CD14-positive monocyte (primary cell): ENCODE measurements around the gene ZNF398. TPM values are rescaled to one million over a fixed set of nuclear protein-coding genes. Genes with fewer than 3 reads are reported as not detected.
A peak's percentile ranks its signal among the peaks of the same experiment; 100 is the strongest.

Source experiments
- DNase-seq, 3 donors: peaks; one replicate each; pipeline ENCODE4 v3.0.0-alpha.2; 2011 to 2022
- H2AFZ ChIP-seq: 2 replicates; pipeline ENCODE4 v1.6.0; 2012; ENCODE audit warnings: mild to moderate bottlenecking, low read depth, low read length, inconsistent platforms; ENCODE audit not compliant: insufficient read depth, poor library complexity, severe bottlenecking
- H3K27ac ChIP-seq, 2 donors: 1 replicate in 1 of 2; 2 replicates in 1 of 2; pipeline ENCODE4 v1.5.1; 2012 to 2013; ENCODE audit warnings: low read length in 2 of 2, control low read depth in 1 of 2, inconsistent platforms in 1 of 2, low read depth in 1 of 2, mild to moderate bottlenecking in 1 of 2
- H3K27me3 ChIP-seq, 2 donors: one replicate each; pipeline versions ENCODE4 v1.6.0 to v1.6.1; 2011 to 2013; ENCODE audit warnings: low read length in 2 of 2; ENCODE audit not compliant: control insufficient read depth in 2 of 2, insufficient read depth in 2 of 2
- H3K36me3 ChIP-seq, 2 donors: replicated peaks in 1 of 2; 1 replicate in 1 of 2; 2 replicates in 1 of 2; pipeline versions ENCODE4 v1.5.1 to v1.6.1; 2012 to 2013; ENCODE audit warnings: low read length in 2 of 2, control low read depth in 1 of 2, inconsistent platforms in 1 of 2, mild to moderate bottlenecking in 1 of 2; ENCODE audit not compliant: insufficient read depth in 2 of 2, control insufficient read depth in 1 of 2
- H3K4me1 ChIP-seq, 2 donors: 1 replicate in 1 of 2; 2 replicates in 1 of 2; pipeline versions ENCODE4 v1.5.1 to v1.6.1; 2012 to 2013; ENCODE audit warnings: low read length in 2 of 2, control low read depth in 1 of 2, inconsistent platforms in 1 of 2, mild to moderate bottlenecking in 1 of 2, moderate library complexity in 1 of 2; ENCODE audit not compliant: insufficient read depth in 2 of 2, control insufficient read depth in 1 of 2
- H3K4me2 ChIP-seq: replicated peaks from 2 replicates; pipeline ENCODE3; 2012; ENCODE audit warnings: low read length, moderate library complexity, mild to moderate bottlenecking; ENCODE audit not compliant: poor library complexity, severe bottlenecking; ENCODE audit errors: extremely low read depth
- H3K4me3 ChIP-seq, 3 experiments: fragments of 200-600 bp in 1 of 3; sonication (generic) in 1 of 3; replicated peaks in 1 of 3; 1 replicate in 2 of 3; 2 replicates in 1 of 3; pipeline ENCODE4 v1.5.1; 2011 to 2013; ENCODE audit warnings: low read length in 3 of 3, mild to moderate bottlenecking in 3 of 3, control low read depth in 2 of 3, low read depth in 2 of 3, inconsistent platforms in 1 of 3, moderate library complexity in 1 of 3
- H3K79me2 ChIP-seq: 2 replicates; pipeline ENCODE4 v1.6.0; 2012; ENCODE audit warnings: mild to moderate bottlenecking, control low read depth, inconsistent platforms, low read length, moderate library complexity; ENCODE audit not compliant: insufficient read depth
- H3K9ac ChIP-seq: 2 replicates; pipeline ENCODE4 v1.6.0; 2017; ENCODE audit warnings: low read length, mild to moderate bottlenecking; ENCODE audit not compliant: insufficient read depth, poor library complexity, severe bottlenecking
- H3K9me3 ChIP-seq, 2 donors: replicated peaks in 1 of 2; 1 replicate in 1 of 2; 2 replicates in 1 of 2; pipeline versions ENCODE4 v1.5.1 to v1.6.1; 2012 to 2013; ENCODE audit warnings: low read length in 2 of 2, control low read depth in 1 of 2; ENCODE audit not compliant: control insufficient read depth in 1 of 2, insufficient read depth in 1 of 2
- H4K20me1 ChIP-seq: 2 replicates; pipeline ENCODE4 v1.6.0; 2012; ENCODE audit warnings: mild to moderate bottlenecking, low read length, control low read depth, moderate library complexity; ENCODE audit not compliant: insufficient read depth
- H3K27ac Mint-ChIP-seq, 7 donors: one replicate each; pipeline ENCODE4 v1.8.0; 2020; ENCODE audit warnings: mild to moderate bottlenecking in 7 of 7, mixed read lengths in 7 of 7, moderate library complexity in 6 of 7, inconsistent platforms in 2 of 7
- H3K27me3 Mint-ChIP-seq, 3 donors: one replicate each; pipeline ENCODE4 v1.8.0; 2021 to 2022; ENCODE audit warnings: low read depth in 3 of 3, mild to moderate bottlenecking in 3 of 3, mixed read lengths in 3 of 3, moderate library complexity in 3 of 3, inconsistent platforms in 1 of 3
- H3K36me3 Mint-ChIP-seq, 2 donors: one replicate each; pipeline ENCODE4 v1.8.0; 2020; ENCODE audit warnings: mixed read lengths in 2 of 2, inconsistent platforms in 1 of 2, mild to moderate bottlenecking in 1 of 2
- H3K4me1 Mint-ChIP-seq: one replicate; pipeline ENCODE4 v1.8.0; 2020; ENCODE audit warnings: mild to moderate bottlenecking, mixed read lengths
- H3K4me3 Mint-ChIP-seq, 2 donors: one replicate each; pipeline ENCODE4 v1.8.0; 2020; ENCODE audit warnings: mild to moderate bottlenecking in 2 of 2, mixed read lengths in 2 of 2, moderate library complexity in 1 of 2
- H3K9me3 Mint-ChIP-seq, 7 donors: one replicate each; pipeline ENCODE4 v1.8.0; 2020 to 2022; ENCODE audit warnings: mixed read lengths in 7 of 7, mild to moderate bottlenecking in 6 of 7, moderate library complexity in 6 of 7, inconsistent platforms in 2 of 7
- CTCF ChIP-seq: fragments of 200-600 bp; IDR thresholded peaks from one replicate; pipeline ENCODE4 v1.8.0; 2022; ENCODE audit warnings: antibody characterized with exemption, mild to moderate bottlenecking
- WGBS: methylation state at CpG from one replicate; pipeline ENCODE4 v1.1.5; 2013; ENCODE audit warnings: missing lambda C conversion rate; ENCODE audit not compliant: insufficient coverage; 5-methylcytosine and 5-hydroxymethylcytosine counted together
- intact Hi-C, 2 donors: fragments of 100-400 bp; cut with micrococcal nuclease; formaldehyde crosslinking; loops; one replicate each; pipeline versions ENCODE4 v1.15.0 to v1.15.1; 2023
- polyA plus RNA-seq, 3 donors: library from polyadenylated mRNA; depleted of rRNA in 1 of 3; unstranded in 2 of 3; stranded (reverse) in 1 of 3; fragments of 300-500 nt in 2 of 3; fragments of >200 nt in 1 of 3; fragmentation: Illumina TruSeq in 2 of 3; gene quantifications; 1 replicate in 2 of 3; 2 replicates in 1 of 3; pipeline ENCODE4 v1.2.3, GENCODE V29; 2012 to 2021

ZNF398 gene
- polyA plus RNA-seq, 3 donors = 3.0 to 3.7 (median 3.1) TPM

- H3K27ac Mint-ChIP-seq = no peak overlapping the region
- intact Hi-C loops = no loop called here
- Histone ChIP-seq H3K9me3 (peaks cover 0 to 6% of the 10 kb centered on the region in 2 donors), H3K79me2 (no peaks in the 10 kb centered on the region), H3K27me3 (no peaks in the 10 kb centered on the region), H4K20me1 (no peaks in the 10 kb centered on the region), H3K4me1 (no peaks in the 10 kb centered on the region), H3K36me3 (peaks cover 65 to 87% of the 10 kb centered on the region in 2 donors), H3K4me2 (no peak overlapping the region), H2AFZ (no peak overlapping the region), H3K4me3 (no peak overlapping the region), H3K27ac (no peak overlapping the region), H3K9ac (no peak overlapping the region)
- H3K9me3 Mint-ChIP-seq = peaks cover 0 to 11% (median 2%) of the 10 kb centered on the region in 7 donors
- peaks cover 0 to 2% (median 2%) of the 10 kb centered on the region in 3 donors for H3K27me3 Mint-ChIP-seq
- H3K4me3 Mint-ChIP-seq = no peak overlapping the region
- H3K36me3 Mint-ChIP-seq = peaks cover 80 to 96% of the 10 kb centered on the region in 2 donors
- TF ChIP-seq CTCF = no peak
- DNase-seq = no peak
- WGBS = 94% methylated on average over 2 of the region's 10 CpGs
- no peaks in the 10 kb centered on the region for H3K4me1 Mint-ChIP-seq
Observed at GRCh38 chr7:149218469-149219420, 71.5 kb downstream of the ZNF398 start.

GRCh38 chr7:149220534-149220933, 73.3 kb downstream of the ZNF398 start:
- peaks cover 60 to 84% of the 10 kb centered on the region in 2 donors for H3K36me3 ChIP-seq
- peak overlapping the region in 1 of 7 donors; percentile 71 for H3K27ac Mint-ChIP-seq
- H3K9me3 Mint-ChIP-seq = peaks cover 0 to 16% (median 4%) of the 10 kb centered on the region in 7 donors
- H3K27ac ChIP-seq = no peak overlapping the region
- no peaks in the 10 kb centered on the region for H3K27me3 ChIP-seq
- H3K27me3 Mint-ChIP-seq = peaks cover 0 to 2% (median 0%) of the 10 kb centered on the region in 3 donors
- no peaks in the 10 kb centered on the region for H4K20me1 ChIP-seq
- peaks cover 0 to 8% of the 10 kb centered on the region in 2 donors for H3K9me3 ChIP-seq
- H3K36me3 Mint-ChIP-seq = peaks cover 75 to 94% of the 10 kb centered on the region in 2 donors
- intact Hi-C loops = no loop called here
- no peak overlapping the region for H2AFZ ChIP-seq
- no peak overlapping the region for H3K4me2 ChIP-seq
- H3K4me1 ChIP-seq = no peaks in the 10 kb centered on the region
- no peak overlapping the region for H3K4me3 ChIP-seq
- H3K4me3 Mint-ChIP-seq = no peak overlapping the region
- no peak for TF ChIP-seq CTCF
- no peak for DNase-seq
- H3K4me1 Mint-ChIP-seq = no peaks in the 10 kb centered on the region
- no peaks in the 10 kb centered on the region for H3K79me2 ChIP-seq
- H3K9ac ChIP-seq = no peak overlapping the region
- WGBS = 100% methylated on average over 3 of the region's 6 CpGs
